OCI-LY7 (cell line): ENCODE data around the gene SRC.

Experiments
- CTCF ChIP-seq: fragments of 200-600 bp; sonication (generic); conservative IDR thresholded peaks from 2 replicates; pipeline ENCODE4 v1.5.1; 2014; ENCODE audit warnings: mild to moderate bottlenecking, antibody characterized with exemption, low read length, moderate library complexity, mixed read lengths
- EZH2phosphoT487 ChIP-seq: fragments of 200-600 bp; sonication (generic); IDR thresholded peaks from 2 replicates; pipeline ENCODE4 v1.6.1; 2018; ENCODE audit warnings: low read depth, borderline replicate concordance, mild to moderate bottlenecking, mixed run types, antibody characterized with exemption, low read length, moderate library complexity, mixed read lengths

- TF ChIP-seq EZH2phosphoT487 (no peak), CTCF (no peak)
Measured at GRCh38 chr20:37403107-37404033, 57.4 kb downstream of the SRC start.
